GM21528 (cell line): ENCODE results near the gene IYD.

Source experiments
- ATAC-seq: cut with Tn5 transposase; IDR thresholded peaks from one replicate; pipeline ENCODE4 v1.9.1; 2021; ENCODE audit warnings: mild to moderate bottlenecking, moderate library complexity; ENCODE audit not compliant: unreplicated experiment, low FRiP score

IYD gene

GRCh38 chr6:150394053-150394898 is 25.5 kb downstream of the IYD start:
- no peak for ATAC-seq

- ATAC-seq, result no peak
Measured at GRCh38 chr6:150394899-150395295, 26.1 kb downstream of the IYD start.

GRCh38 chr6:150395388-150396009 is 26.7 kb downstream of the IYD start:
- no peak for ATAC-seq

GRCh38 chr6:150403458-150404246 is 34.8 kb downstream of the IYD start:
- ATAC-seq, result no peak

- ATAC-seq, result no peak
Measured at GRCh38 chr6:150406948-150407347, 38.1 kb downstream of the IYD start.

GRCh38 chr6:150408842-150409241 is 40.0 kb downstream of the IYD start:
- ATAC-seq, result no peak

GRCh38 chr6:150409576-150410066 is 40.8 kb downstream of the IYD start:
- no peak for ATAC-seq

GRCh38 chr6:150410399-150410798 is 41.6 kb downstream of the IYD start:
- no peak for ATAC-seq

GRCh38 chr6:150410906-150411305 is 42.1 kb downstream of the IYD start:
- ATAC-seq, result no peak

GRCh38 chr6:150412221-150412620 is 43.4 kb downstream of the IYD start:
- no peak for ATAC-seq

- ATAC-seq, result no peak
Measured at GRCh38 chr6:150413198-150413597, 44.4 kb downstream of the IYD start.

- ATAC-seq, result no peak
Measured at GRCh38 chr6:150413781-150414281, 45.0 kb downstream of the IYD start.

- no peak for ATAC-seq
Measured at GRCh38 chr6:150416128-150416527, 47.3 kb downstream of the IYD start.

- ATAC-seq, result no peak
Measured at GRCh38 chr6:150417250-150417649, 48.4 kb downstream of the IYD start.

GRCh38 chr6:150417899-150418826 is 49.4 kb downstream of the IYD start:
- no peak for ATAC-seq

GRCh38 chr6:150418827-150419594 is 50.2 kb downstream of the IYD start:
- ATAC-seq, result no peak

- no peak for ATAC-seq
Measured at GRCh38 chr6:150420428-150420827, 51.6 kb downstream of the IYD start.

GRCh38 chr6:150420926-150421325 is 52.1 kb downstream of the IYD start:
- ATAC-seq, result no peak

- no peak for ATAC-seq
Measured at GRCh38 chr6:150425508-150425907, 56.7 kb downstream of the IYD start.
